H9 (cell line): ENCODE results near the gene PPIH. TPM values are rescaled to one million over a fixed set of nuclear protein-coding genes. Genes with fewer than 3 reads are reported as not detected.

Experiments
- DNase-seq: peaks from one replicate; pipeline ENCODE4 v3.0.0-alpha.2; 2017
- H2AFZ ChIP-seq: one replicate; pipeline ENCODE4 v1.6.1; 2013; ENCODE audit warnings: mild to moderate bottlenecking, low read length, control low read depth, moderate library complexity
- H2AK5ac ChIP-seq: 2 replicates; pipeline ENCODE4 v1.6.1; 2013; ENCODE audit warnings: low read length, control low read depth, mixed read lengths; ENCODE audit not compliant: insufficient read length
- H2BK120ac ChIP-seq: one replicate; pipeline ENCODE4 v1.6.1; 2013; ENCODE audit warnings: low read depth, mild to moderate bottlenecking, low read length, control low read depth, inconsistent platforms; ENCODE audit not compliant: poor library complexity, severe bottlenecking
- H2BK12ac ChIP-seq: 2 replicates; pipeline ENCODE4 v1.6.1; 2013; ENCODE audit warnings: low read length, control low read depth, mixed read lengths, low read depth; ENCODE audit not compliant: insufficient read length
- H2BK15ac ChIP-seq: 2 replicates; pipeline ENCODE4 v1.6.1; 2013; ENCODE audit warnings: low read depth, low read length, control low read depth
- H2BK20ac ChIP-seq: one replicate; pipeline ENCODE4 v1.6.1; 2013; ENCODE audit warnings: low read depth, mild to moderate bottlenecking, low read length, control low read depth, inconsistent platforms; ENCODE audit not compliant: poor library complexity, severe bottlenecking
- H2BK5ac ChIP-seq: 2 replicates; pipeline ENCODE4 v1.6.1; 2013; ENCODE audit warnings: low read length, control low read depth, mixed read lengths; ENCODE audit not compliant: insufficient read length
- H3K14ac ChIP-seq: 2 replicates; pipeline ENCODE4 v1.6.1; 2013; ENCODE audit warnings: low read length, control low read depth; ENCODE audit not compliant: insufficient read depth
- H3K18ac ChIP-seq: 2 replicates; pipeline ENCODE4 v1.6.1; 2013; ENCODE audit warnings: low read depth, mild to moderate bottlenecking, mixed read lengths, low read length, control low read depth; ENCODE audit not compliant: insufficient read length
- H3K23ac ChIP-seq: 2 replicates; pipeline ENCODE4 v1.6.1; 2013; ENCODE audit warnings: low read length, control low read depth, mixed read lengths, low read depth; ENCODE audit not compliant: insufficient read length
- H3K23me2 ChIP-seq: 2 replicates; pipeline ENCODE4 v1.6.1; 2013; ENCODE audit warnings: low read depth, mild to moderate bottlenecking, mixed read lengths, low read length, control low read depth; ENCODE audit not compliant: insufficient read length, poor library complexity, severe bottlenecking
- H3K27ac ChIP-seq: 2 replicates; pipeline ENCODE4 v1.5.1; 2013; ENCODE audit warnings: low read length, control low read depth, mixed read lengths, low read depth; ENCODE audit not compliant: insufficient read length
- H3K27me3 ChIP-seq: 2 replicates; pipeline ENCODE4 v1.6.1; 2013; ENCODE audit warnings: low read length, control low read depth, inconsistent platforms; ENCODE audit not compliant: insufficient read depth
- H3K4ac ChIP-seq: 2 replicates; pipeline ENCODE4 v1.6.1; 2013; ENCODE audit warnings: low read depth, mild to moderate bottlenecking, control low read depth, inconsistent platforms, low read length, moderate library complexity
- H3K4me1 ChIP-seq: 2 replicates; pipeline ENCODE4 v1.6.1; 2013; ENCODE audit warnings: low read length, control low read depth, inconsistent platforms; ENCODE audit not compliant: insufficient read depth
- H3K4me2 ChIP-seq: 2 replicates; pipeline ENCODE4 v1.6.1; 2013; ENCODE audit warnings: low read length, control low read depth, mixed read lengths; ENCODE audit not compliant: insufficient read length, insufficient read depth
- H3K56ac ChIP-seq: 2 replicates; pipeline ENCODE4 v1.6.1; 2013; ENCODE audit warnings: low read depth, mild to moderate bottlenecking, mixed read lengths, low read length, control low read depth; ENCODE audit not compliant: insufficient read length
- H3K79me1 ChIP-seq: 2 replicates; pipeline ENCODE4 v1.6.1; 2013; ENCODE audit warnings: low read depth, mild to moderate bottlenecking, moderate library complexity, low read length, control low read depth, inconsistent platforms; ENCODE audit not compliant: insufficient read depth, poor library complexity, severe bottlenecking
- H3K79me2 ChIP-seq: 2 replicates; pipeline ENCODE4 v1.6.1; 2013; ENCODE audit warnings: low read length, control low read depth, inconsistent platforms; ENCODE audit not compliant: insufficient read depth
- H3K9ac ChIP-seq: 2 replicates; pipeline ENCODE4 v1.6.1; 2013; ENCODE audit warnings: low read length, control low read depth, mixed read lengths; ENCODE audit not compliant: insufficient read length; ENCODE audit errors: extremely low read depth
- H3K9me3 ChIP-seq: one replicate; pipeline ENCODE4 v1.6.1; 2013; ENCODE audit warnings: low read depth, low read length, inconsistent platforms; ENCODE audit not compliant: control insufficient read depth
- H3T11ph ChIP-seq: one replicate; pipeline ENCODE4 v1.6.1; 2013; ENCODE audit warnings: mild to moderate bottlenecking, low read length, control low read depth, inconsistent platforms
- H4K20me1 ChIP-seq: one replicate; pipeline ENCODE4 v1.6.1; 2013; ENCODE audit not compliant: control insufficient read depth, insufficient read length, insufficient read depth
- H4K5ac ChIP-seq: 2 replicates; pipeline ENCODE4 v1.6.1; 2013; ENCODE audit warnings: low read depth, mild to moderate bottlenecking, mixed read lengths, low read length, control low read depth; ENCODE audit not compliant: insufficient read length
- H4K8ac ChIP-seq: replicated peaks from 2 replicates; pipeline ENCODE4 v1.6.1; 2013; ENCODE audit warnings: low read length, control low read depth, mixed read lengths, low read depth; ENCODE audit not compliant: insufficient read length
- H4K91ac ChIP-seq: 2 replicates; pipeline ENCODE4 v1.6.1; 2013; ENCODE audit warnings: low read depth, mild to moderate bottlenecking, moderate library complexity, mixed read lengths, low read length, control low read depth; ENCODE audit not compliant: insufficient read length
- H3K27ac Mint-ChIP-seq, 3 experiments: 2 replicates in 2 of 3; 3 replicates in 1 of 3; pipeline ENCODE4 v1.8.0; 2020 to 2021; ENCODE audit warnings: mixed read lengths in 3 of 3, mild to moderate bottlenecking in 1 of 3, moderate library complexity in 1 of 3
- H3K27me3 Mint-ChIP-seq: 2 replicates; pipeline ENCODE4 v1.8.0; 2021; ENCODE audit warnings: low read depth, mild to moderate bottlenecking, moderate library complexity, mixed read lengths
- H3K36me3 Mint-ChIP-seq, 3 experiments: 2 replicates in 2 of 3; 3 replicates in 1 of 3; pipeline ENCODE4 v1.8.0; 2020 to 2021; ENCODE audit warnings: low read depth in 3 of 3, mixed read lengths in 3 of 3; ENCODE audit not compliant: insufficient read depth in 1 of 3
- H3K4me1 Mint-ChIP-seq, 2 experiments: 2 replicates each; pipeline ENCODE4 v1.8.0; 2020; ENCODE audit warnings: mixed read lengths in 2 of 2
- H3K4me3 Mint-ChIP-seq, 2 experiments: 2 replicates in 1 of 2; 3 replicates in 1 of 2; pipeline ENCODE4 v1.8.0; 2020 to 2021; ENCODE audit warnings: mild to moderate bottlenecking in 2 of 2, mixed read lengths in 2 of 2, moderate library complexity in 1 of 2
- H3K9me3 Mint-ChIP-seq, 2 experiments: 2 replicates in 1 of 2; 3 replicates in 1 of 2; pipeline ENCODE4 v1.8.0; 2020; ENCODE audit warnings: mild to moderate bottlenecking in 2 of 2, mixed read lengths in 2 of 2, moderate library complexity in 1 of 2
- CTCF ChIP-seq: fragments of 200-600 bp; sonication (generic); conservative IDR thresholded peaks from 3 replicates; pipeline ENCODE4 v1.8.0; 2021; ENCODE audit warnings: antibody characterized with exemption, mild to moderate bottlenecking
- WGBS: extraction: QIAGEN DNeasy Blood & Tissue Kit; methylation state at CpG from one replicate; pipeline ENCODE4 v1.1.7; 2013; ENCODE audit warnings: missing lambda C conversion rate, low lambda C conversion rate, mixed read lengths; ENCODE audit not compliant: insufficient read length; ENCODE audit errors: extremely low coverage; 5-methylcytosine and 5-hydroxymethylcytosine counted together
- total RNA-seq: library from RNA; stranded (reverse); gene quantifications from 2 replicates; pipeline ENCODE4 v1.2.1, GENCODE V29; 2021

The PPIH gene
- total RNA-seq, 1 experiment from 2014 or later = 89.3 TPM

- H2BK20ac ChIP-seq = no peak overlapping the region
Measured at GRCh38 chr1:42676534-42677087, 18.4 kb downstream of the PPIH start.

More at GRCh38 chr1:42676534-42677087, 18.4 kb downstream of the PPIH start:
- H3K4me2 ChIP-seq = no peak overlapping the region
- H4K20me1 ChIP-seq = no peaks in the 10 kb centered on the region
- H4K5ac ChIP-seq = no peak overlapping the region
- no peak overlapping the region for H3K18ac ChIP-seq
- H2BK5ac ChIP-seq = no peak overlapping the region
- H2BK120ac ChIP-seq = no peak overlapping the region
- H3K27ac ChIP-seq = no peak overlapping the region
- H3K9me3 ChIP-seq = no peaks in the 10 kb centered on the region
- H3K23me2 ChIP-seq = peaks cover 9% of the 10 kb centered on the region
- no peak overlapping the region for H2AK5ac ChIP-seq
- no peaks in the 10 kb centered on the region; the same call in none of the 2 replicates for H3K79me2 ChIP-seq
- no peak overlapping the region for H4K91ac ChIP-seq
- no peaks in the 10 kb centered on the region for H3K4me1 ChIP-seq
- Mint-ChIP-seq H3K36me3 (peaks cover 8 to 36% (median 24%) of the 10 kb centered on the region in 3 experiments; a peak in 6 of 7 replicates), H3K4me3 (no peak overlapping the region), H3K27me3 (no peaks in the 10 kb centered on the region), H3K27ac (no peak overlapping the region; a peak in 1 of 7 replicates), H3K9me3 (no peaks in the 10 kb centered on the region), H3K4me1 (peaks cover 12 to 17% of the 10 kb centered on the region in 2 experiments)
- no peaks in the 10 kb centered on the region for H3K27me3 ChIP-seq
- no peaks in the 10 kb centered on the region for H3K79me1 ChIP-seq
- no peak overlapping the region for H3K4ac ChIP-seq
- no peak overlapping the region for H2BK12ac ChIP-seq
- H3K9ac ChIP-seq = no peak overlapping the region
- H3K56ac ChIP-seq = no peak overlapping the region
- H2BK15ac ChIP-seq = no peak overlapping the region
- H3K23ac ChIP-seq = no peak overlapping the region
- WGBS = no CpG with 5 or more reads among the region's 3 CpGs
- H4K8ac ChIP-seq = no peak overlapping the region
- no peak overlapping the region for H2AFZ ChIP-seq
- no peak for DNase-seq
- no peak overlapping the region for H3K14ac ChIP-seq
- no peak for TF ChIP-seq CTCF
- no peak overlapping the region for H3T11ph ChIP-seq
